Activated CD8-positive, alpha-beta T cell treated with anti-CD3 and anti-CD28 coated beads, Interleukin-2, amount 10 ng/mL, durations not matched to agents 7 days and 5 days (primary cell): ENCODE measurements around the gene EID2B. TPM values are rescaled to one million over a fixed set of nuclear protein-coding genes. Genes with fewer than 3 reads are reported as not detected.

Source experiments
- ATAC-seq: fragments of 150-1000 bp; cut with Tn5 transposase; one replicate; pipeline ENCODE4 v1.10.0; 2021; ENCODE audit warnings: moderate library complexity
- CTCF ChIA-PET: fragments of 350-600 bp; sonication (Branson Sonifier 250); formaldehyde crosslinking; loops from one replicate; lab custom pipeline; 2021; ENCODE audit warnings: antibody characterized with exemption; lab: Charles Lee
- POLR2A ChIA-PET: fragments of 350-600 bp; sonication (Branson Sonifier 250); formaldehyde crosslinking; loops from one replicate; lab custom pipeline; 2021; ENCODE audit warnings: antibody characterized with exemption; lab: Charles Lee
- DNase-seq: peaks from one replicate; pipeline ENCODE4 v3.0.0-alpha.2; 2020
- H3K27ac Mint-ChIP-seq: one replicate; pipeline ENCODE4 v1.8.0; 2021; ENCODE audit warnings: mild to moderate bottlenecking, mixed read lengths
- H3K27me3 Mint-ChIP-seq: one replicate; pipeline ENCODE4 v1.8.0; 2021; ENCODE audit warnings: low read depth, mixed read lengths
- H3K36me3 Mint-ChIP-seq: one replicate; pipeline ENCODE4 v1.8.0; 2021; ENCODE audit warnings: low read depth, mixed read lengths
- H3K4me1 Mint-ChIP-seq: one replicate; pipeline ENCODE4 v1.8.0; 2021; ENCODE audit warnings: low read depth, mixed read lengths
- H3K4me3 Mint-ChIP-seq: one replicate; pipeline ENCODE4 v1.8.0; 2021; ENCODE audit warnings: mild to moderate bottlenecking, mixed read lengths
- H3K9me3 Mint-ChIP-seq: one replicate; pipeline ENCODE4 v1.8.0; 2022; ENCODE audit warnings: mixed read lengths; ENCODE audit not compliant: insufficient read depth
- total RNA-seq, 2 experiments: library from RNA; stranded (reverse); gene quantifications; one replicate each; pipeline ENCODE4 v1.2.3, GENCODE V29; 2021

EID2B gene, protein sequence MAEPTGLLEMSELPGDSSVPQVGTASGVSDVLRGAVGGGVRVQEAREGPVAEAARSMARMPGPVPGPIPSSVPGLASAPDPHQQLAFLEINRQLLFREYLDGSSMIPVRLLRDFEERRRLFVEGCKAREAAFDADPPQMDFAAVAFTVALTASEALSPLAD
- 1 to 10 TPM; 4.1 to 4.3 TPM for total RNA-seq

DNA sequence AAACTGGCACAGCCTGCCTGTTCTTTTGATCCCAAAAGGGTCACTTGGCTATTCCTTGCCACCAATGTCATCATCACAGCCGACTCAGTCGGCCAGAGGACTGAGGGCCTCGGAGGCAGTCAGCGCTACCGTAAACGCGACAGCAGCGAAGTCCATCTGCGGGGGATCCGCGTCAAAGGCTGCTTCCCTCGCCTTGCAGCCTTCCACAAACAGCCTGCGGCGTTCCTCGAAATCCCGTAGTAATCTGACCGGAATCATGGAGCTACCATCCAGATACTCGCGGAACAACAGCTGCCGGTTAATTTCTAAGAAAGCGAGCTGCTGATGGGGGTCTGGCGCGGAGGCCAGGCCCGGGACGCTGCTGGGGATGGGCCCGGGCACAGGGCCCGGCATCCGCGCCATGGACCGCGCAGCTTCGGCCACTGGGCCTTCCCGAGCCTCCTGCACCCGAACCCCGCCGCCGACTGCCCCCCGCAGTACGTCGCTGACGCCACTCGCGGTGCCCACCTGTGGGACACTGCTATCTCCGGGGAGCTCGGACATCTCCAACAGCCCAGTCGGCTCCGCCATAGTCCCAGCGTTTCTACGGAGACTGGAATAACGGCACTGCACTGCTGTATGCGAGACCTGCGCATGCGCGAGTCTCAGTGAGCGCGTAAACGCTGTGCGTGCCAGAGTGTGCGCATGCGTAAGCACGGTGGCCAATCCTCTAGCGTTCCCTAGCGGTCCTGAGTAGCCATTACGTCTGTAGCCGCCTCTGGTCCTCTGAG, at the start of gene EID2B:
Gene EID2B, minus strand, starts transcription at position 620 of the 770 bp plus-strand sequence. Its CDS starts 50 bp downstream, at position 570.
- H3K4me1 Mint-ChIP-seq: peaks cover 23% of the 10 kb centered on the region
- H3K27ac Mint-ChIP-seq: peak within 1 kb of the TSS; percentile 87
- DNase-seq: peak; percentile 95
- H3K4me3 Mint-ChIP-seq: peak within 1 kb of the TSS; percentile 92
- peaks cover 6% of the 10 kb centered on the region for H3K36me3 Mint-ChIP-seq
- no peaks in the 10 kb centered on the region for H3K9me3 Mint-ChIP-seq
- peak; percentile 93 for ATAC-seq
- POLR2A ChIA-PET: interaction anchor here (0.7 to 1.8 kb wide), 3 partner anchors 56 to 96 kb away, joined by 3 to 11 read pairs (median 9); partner anchors contain the start of genes RPS16 and SUPT5H
- CTCF ChIA-PET: interaction anchor here (0.7 to 3.5 kb wide), 22 partner anchors 11 to 190 kb away, joined by 3 to 30 read pairs (median 6); partner anchors contain the start of genes PLEKHG2, RPS16, SAMD4B and TIMM50
- no peaks in the 10 kb centered on the region for H3K27me3 Mint-ChIP-seq

GRCh38 chr19:39582442-39582841, 49.8 kb upstream of the EID2B start:
- ATAC-seq (no peak), DNase-seq (no peak)
- Mint-ChIP-seq H3K36me3 (no peaks in the 10 kb centered on the region), H3K9me3 (peaks cover 9% of the 10 kb centered on the region), H3K4me1 (no peaks in the 10 kb centered on the region), H3K27me3 (peaks cover 18% of the 10 kb centered on the region), H3K27ac (no peak overlapping the region), H3K4me3 (no peak overlapping the region)
- ChIA-PET CTCF (no interaction called here), POLR2A (no interaction called here)

DNA sequence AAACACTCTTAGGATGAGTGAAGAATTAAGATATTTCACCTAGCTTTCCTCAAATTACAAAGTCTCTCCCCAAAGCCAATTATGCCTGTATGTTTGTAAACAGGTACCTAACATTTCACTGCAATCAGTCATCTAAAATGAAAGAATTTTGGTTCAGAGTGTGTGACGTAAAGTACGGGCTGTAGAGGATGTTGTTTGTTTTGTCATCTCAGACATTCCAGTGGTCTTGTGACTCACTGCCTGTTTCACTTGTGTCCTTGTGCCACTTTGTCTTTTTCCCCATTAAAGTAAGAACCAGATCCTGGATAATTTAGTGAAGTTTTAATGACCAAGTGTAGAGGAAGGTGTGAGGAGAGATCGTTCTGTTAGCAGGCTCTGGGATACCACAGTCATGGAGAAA, 36.0 kb upstream of the EID2B start:
- Mint-ChIP-seq H3K27me3 (peaks cover 46% of the 10 kb centered on the region), H3K36me3 (no peaks in the 10 kb centered on the region), H3K27ac (no peak overlapping the region), H3K4me3 (no peak overlapping the region), H3K9me3 (no peaks in the 10 kb centered on the region), H3K4me1 (no peaks in the 10 kb centered on the region)
- POLR2A ChIA-PET: no interaction called here
- DNase-seq (no peak), ATAC-seq (no peak)
- CTCF ChIA-PET: no interaction called here

GRCh38 chr19:39566064-39566463, 33.4 kb upstream of the EID2B start:
- no peak for ATAC-seq
- Mint-ChIP-seq H3K9me3 (no peaks in the 10 kb centered on the region), H3K4me1 (no peaks in the 10 kb centered on the region), H3K36me3 (no peaks in the 10 kb centered on the region), H3K27ac (no peak overlapping the region), H3K4me3 (no peak overlapping the region), H3K27me3 (peaks cover 35% of the 10 kb centered on the region)
- POLR2A ChIA-PET: no interaction called here
- CTCF ChIA-PET: no interaction called here
- no peak for DNase-seq

DNA sequence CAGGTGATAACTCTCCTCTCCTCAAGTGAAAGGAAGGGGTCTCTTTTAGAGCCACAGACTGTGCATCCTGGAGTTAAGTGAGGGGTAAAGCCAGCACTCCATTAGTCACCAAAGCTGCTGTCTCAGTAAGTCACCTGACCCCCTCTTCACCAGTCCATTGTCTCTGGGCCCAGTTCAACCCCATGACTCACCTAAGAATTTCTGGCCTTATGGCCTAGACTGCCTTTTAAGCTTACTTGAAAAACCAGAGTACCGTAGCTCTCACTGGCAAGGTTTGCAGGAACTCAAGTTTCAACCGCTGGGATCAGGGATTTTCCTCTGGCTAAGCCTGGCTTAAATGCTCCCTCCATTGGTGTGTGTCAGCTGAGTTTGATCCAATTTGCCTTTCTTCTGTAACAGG, 30.8 kb upstream of the EID2B start:
- H3K9me3 Mint-ChIP-seq: no peaks in the 10 kb centered on the region
- no peak overlapping the region for H3K27ac Mint-ChIP-seq
- ChIA-PET POLR2A (no interaction called here), CTCF (interaction anchor here (4.0 kb wide), 1 partner anchor 11 kb away, joined by 21 read pairs; no protein-coding TSS in a partner anchor)
- ATAC-seq (no peak), DNase-seq (no peak)
- no peak overlapping the region for H3K4me3 Mint-ChIP-seq
- H3K27me3 Mint-ChIP-seq: peaks cover 11% of the 10 kb centered on the region
- H3K36me3 Mint-ChIP-seq: no peaks in the 10 kb centered on the region
- H3K4me1 Mint-ChIP-seq: peaks cover 11% of the 10 kb centered on the region

DNA sequence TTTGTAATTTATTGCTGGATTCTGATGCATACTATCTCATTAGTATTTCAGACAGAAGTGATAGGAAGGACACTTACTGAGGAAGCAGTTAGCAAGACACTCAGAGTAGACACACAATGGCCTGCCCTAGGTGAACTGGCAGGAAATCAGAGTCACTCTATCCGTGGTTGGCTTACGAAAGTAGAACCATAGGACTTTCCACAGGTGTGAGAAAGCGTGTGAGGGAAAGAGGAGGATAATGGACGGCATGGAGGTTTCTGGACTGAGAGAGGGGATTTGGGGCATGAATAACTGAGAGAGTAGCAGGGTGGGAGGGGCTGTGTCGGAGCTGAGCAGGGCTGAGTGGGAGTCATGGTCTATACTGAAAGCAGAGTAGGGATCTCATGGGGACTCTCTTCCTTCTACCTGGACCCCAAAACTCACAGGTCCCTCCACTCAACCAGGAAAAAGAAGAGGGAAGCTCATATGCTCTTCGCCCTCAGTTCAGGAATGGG, 26.0 kb upstream of the EID2B start:
- ATAC-seq (peak; percentile 79), DNase-seq (peak; percentile 25)
- Mint-ChIP-seq H3K4me1 (peaks cover 25% of the 10 kb centered on the region), H3K4me3 (peak overlapping the region; percentile 55), H3K27me3 (peaks cover 3% of the 10 kb centered on the region), H3K9me3 (no peaks in the 10 kb centered on the region), H3K27ac (peak overlapping the region; percentile 90), H3K36me3 (no peaks in the 10 kb centered on the region)
- CTCF ChIA-PET: no interaction called here
- POLR2A ChIA-PET: no interaction called here

GRCh38 chr19:39557811-39558623, 25.4 kb upstream of the EID2B start:
- POLR2A ChIA-PET: interaction anchor here (1.0 kb wide), 1 partner anchor 123 kb away, joined by 3 read pairs; no protein-coding TSS in a partner anchor

DNA sequence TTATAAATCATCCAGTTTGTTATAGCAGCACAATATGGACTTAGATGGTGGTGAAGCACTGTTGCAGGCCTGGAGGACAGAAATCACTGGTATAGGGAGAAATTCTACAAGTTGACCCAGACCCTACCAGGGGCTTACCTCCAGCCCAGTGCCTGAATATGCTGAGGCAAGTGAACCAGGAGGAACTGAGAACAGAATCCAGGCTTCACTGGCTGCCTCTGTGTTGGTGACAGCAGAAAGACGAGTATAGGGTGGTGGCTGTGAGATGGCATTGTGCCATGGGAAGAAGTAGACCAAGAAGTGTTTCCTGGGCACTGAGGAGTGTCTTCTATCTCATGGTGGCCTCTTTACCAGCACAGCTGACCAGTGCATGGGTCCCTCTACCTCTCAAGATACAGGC, 23.2 kb upstream of the EID2B start:
- DNase-seq: no peak
- no peak overlapping the region for H3K27ac Mint-ChIP-seq
- ChIA-PET CTCF (interaction anchor here (1.0 kb wide), 1 partner anchor 14 kb away, joined by 3 read pairs; no protein-coding TSS in a partner anchor), POLR2A (no interaction called here)
- H3K4me3 Mint-ChIP-seq: no peak overlapping the region
- no peaks in the 10 kb centered on the region for H3K36me3 Mint-ChIP-seq
- no peaks in the 10 kb centered on the region for H3K27me3 Mint-ChIP-seq
- peaks cover 41% of the 10 kb centered on the region for H3K4me1 Mint-ChIP-seq
- H3K9me3 Mint-ChIP-seq: no peaks in the 10 kb centered on the region
- ATAC-seq: no peak

More at GRCh38 chr19:39557811-39558623, 25.4 kb upstream of the EID2B start:
- Mint-ChIP-seq H3K4me1 (peaks cover 27% of the 10 kb centered on the region), H3K27ac (peak overlapping the region; percentile 90), H3K9me3 (no peaks in the 10 kb centered on the region), H3K27me3 (peaks cover 3% of the 10 kb centered on the region), H3K36me3 (no peaks in the 10 kb centered on the region), H3K4me3 (peak overlapping the region; percentile 55)
- peak; percentile 70 for ATAC-seq
- CTCF ChIA-PET: no interaction called here
- peak; percentile 31 for DNase-seq

- H3K4me1 Mint-ChIP-seq: peaks cover 41% of the 10 kb centered on the region
- POLR2A ChIA-PET: interaction anchor here (0.5 kb wide), 1 partner anchor 263 kb away, joined by 3 read pairs; no protein-coding TSS in a partner anchor
- DNase-seq (no peak), ATAC-seq (no peak)
- CTCF ChIA-PET: interaction anchor here (5.0 kb wide), 1 partner anchor 118 kb away, joined by 69 read pairs; no protein-coding TSS in a partner anchor
- no peak overlapping the region for H3K4me3 Mint-ChIP-seq
- H3K36me3 Mint-ChIP-seq: no peaks in the 10 kb centered on the region
- H3K9me3 Mint-ChIP-seq: no peaks in the 10 kb centered on the region
- no peaks in the 10 kb centered on the region for H3K27me3 Mint-ChIP-seq
- no peak overlapping the region for H3K27ac Mint-ChIP-seq
These were observed 22.2 kb upstream of the EID2B start for GRCh38 chr19:39554701-39555311.

- DNase-seq (no peak), ATAC-seq (no peak)
- Mint-ChIP-seq H3K27ac (peak overlapping the region; percentile 60), H3K4me1 (peaks cover 28% of the 10 kb centered on the region), H3K9me3 (no peaks in the 10 kb centered on the region), H3K4me3 (no peak overlapping the region), H3K36me3 (no peaks in the 10 kb centered on the region), H3K27me3 (no peaks in the 10 kb centered on the region)
- CTCF ChIA-PET: interaction anchor here (0.9 to 5.0 kb wide), 4 partner anchors 8 to 290 kb away, joined by 4 to 69 read pairs (median 12); no protein-coding TSS in a partner anchor
- POLR2A ChIA-PET: no interaction called here
These were observed 20.5 kb upstream of the EID2B start for GRCh38 chr19:39553082-39553652.
